Stimulated activated CD4-positive, alpha-beta T cell treated with anti-CD3 and anti-CD28 coated beads, Interleukin-2, amount 100 ng/mL, for 4 hours (primary cell): ENCODE measurements around the gene PGA4.
"Not testable (repeated sequence)": the region's sequence is repeated elsewhere in the genome, so short reads cannot be mapped to it uniquely, and the experiment has no call there.

Experiments used
- DNase-seq: peaks from one replicate; pipeline ENCODE4 v3.0.0-alpha.2; 2020; ENCODE audit warnings: low read depth

The PGA4 gene

GRCh38 chr11:61204502-61205059, 17.6 kb upstream of the PGA4 start:
- not testable (repeated sequence) for DNase-seq

- not testable (repeated sequence) for DNase-seq
Observed at GRCh38 chr11:61207636-61208310, 14.4 kb upstream of the PGA4 start.

- DNase-seq, result not testable (repeated sequence)
Observed at GRCh38 chr11:61210629-61211028, 11.5 kb upstream of the PGA4 start.

GRCh38 chr11:61211327-61211952, 10.7 kb upstream of the PGA4 start:
- DNase-seq, result not testable (repeated sequence)

- DNase-seq, result not testable (repeated sequence)
Observed at GRCh38 chr11:61212202-61212601, 9.9 kb upstream of the PGA4 start.

GRCh38 chr11:61213711-61214324, 8.3 kb upstream of the PGA4 start:
- DNase-seq, result not testable (repeated sequence)

- not testable (repeated sequence) for DNase-seq
Observed at GRCh38 chr11:61218306-61218705, 3.8 kb upstream of the PGA4 start.

GRCh38 chr11:61219016-61219415, 3.1 kb upstream of the PGA4 start:
- not testable (repeated sequence) for DNase-seq

GRCh38 chr11:61222692-61223091, 545 bp downstream of the PGA4 start:
- not testable (repeated sequence) for DNase-seq

- DNase-seq, result not testable (repeated sequence)
Observed at GRCh38 chr11:61226457-61227137, 4.5 kb downstream of the PGA4 start.

GRCh38 chr11:61229458-61229857, 7.3 kb downstream of the PGA4 start:
- not testable (repeated sequence) for DNase-seq

- DNase-seq, result not testable (repeated sequence)
Observed at GRCh38 chr11:61231033-61231432, 8.9 kb downstream of the PGA4 start.

GRCh38 chr11:61231585-61231984, 9.4 kb downstream of the PGA4 start:
- DNase-seq, result not testable (repeated sequence)

- not testable (repeated sequence) for DNase-seq
Observed at GRCh38 chr11:61232548-61233145, 10.5 kb downstream of the PGA4 start.

GRCh38 chr11:61237130-61237529, 15.0 kb downstream of the PGA4 start:
- not testable (repeated sequence) for DNase-seq

- DNase-seq, result not testable (repeated sequence)
Observed at GRCh38 chr11:61240288-61240687, 18.1 kb downstream of the PGA4 start.

- DNase-seq, result not testable (repeated sequence)
Observed at GRCh38 chr11:61240875-61241274, 18.7 kb downstream of the PGA4 start, which contains the start of gene PGA5. PGA5 (plus strand) TSS chr11:61241175; CDS start chr11:61241227, 52 bp downstream.

- not testable (repeated sequence) for DNase-seq
Observed at GRCh38 chr11:61241526-61241925, 19.4 kb downstream of the PGA4 start.

GRCh38 chr11:61245284-61245964, 23.3 kb downstream of the PGA4 start:
- not testable (repeated sequence) for DNase-seq

- DNase-seq, result not testable (repeated sequence)
Observed at GRCh38 chr11:61248071-61248470, 25.9 kb downstream of the PGA4 start.

GRCh38 chr11:61249201-61249600, 27.1 kb downstream of the PGA4 start:
- DNase-seq, result not testable (repeated sequence)
